ENCODE data around the gene AURKA. TPM values are rescaled to one million over a fixed set of nuclear protein-coding genes. Genes with fewer than 3 reads are reported as not detected.

The AURKA gene
- total and polyA plus RNA-seq, 2 of the 8 experiments (the other 6 are each of a cell fraction or from before 2014, with no cell fraction given), result 45.8 to 84.8 TPM

DNA sequence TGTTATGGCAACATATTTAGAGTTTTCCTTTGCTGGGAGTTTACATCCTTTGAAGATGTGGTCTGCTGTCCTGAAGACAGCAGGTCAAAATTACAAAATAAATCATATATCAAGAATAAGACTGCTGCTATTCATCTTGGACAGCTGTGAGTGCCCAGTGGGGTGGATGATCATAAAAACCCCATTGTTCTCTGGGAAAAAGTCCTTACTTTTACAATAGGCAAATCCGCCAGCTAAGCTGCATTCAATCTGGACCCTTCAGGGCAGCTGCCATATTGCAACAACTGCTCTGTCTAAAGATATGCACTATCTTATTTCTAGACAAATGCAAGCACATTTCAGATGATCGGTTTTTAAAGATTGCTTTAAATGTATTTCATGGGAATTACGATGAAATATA is 39.5 kb upstream of the AURKA start:
- WGBS, 2 experiments (ENCODE audit: extremely low coverage in 1 of 2, insufficient coverage in 1 of 2, insufficient read length in 1 of 2, insufficient replicate concordance in 2 of 2, low coverage in 1 of 2, low lambda C conversion rate in 2 of 2, missing lambda C conversion rate in 1 of 2), result 80% methylated on average over 3 of the region's 3 CpGs; no CpG with 5 or more reads in 1 of the 2 experiments
- H3K4ac ChIP-seq (replicated peaks; ENCODE audit: insufficient read length, low read depth, low read length), result no peak overlapping the region
- H4K91ac ChIP-seq (replicated peaks; ENCODE audit: insufficient read length, low read length), result no peak overlapping the region
- H2BK5ac ChIP-seq (ENCODE audit: low read depth, low read length), result no peak overlapping the region
- no peak overlapping the region for H3K56ac ChIP-seq (replicated peaks; ENCODE audit: insufficient read length, low read depth, low read length)
- ChIA-PET CTCF (ENCODE audit: partially characterized antibody) (interaction anchor here (0.9 kb wide), 1 partner anchor 146 kb away, joined by 4 read pairs; no protein-coding TSS in a partner anchor), POLR2A (ENCODE audit: partially characterized antibody) (no interaction called here)
- no peaks in the 10 kb centered on the region for H3K23me2 ChIP-seq (ENCODE audit: low read depth, low read length)
- no peak overlapping the region for H2BK15ac ChIP-seq (ENCODE audit: low read length)
- H3K27me3 ChIP-seq (replicated peaks in 1 of 4; ENCODE audit: control insufficient read depth in 3 of 4, extremely low read depth in 1 of 4, insufficient read depth in 3 of 4, low read length in 3 of 4), result no peaks in the 10 kb centered on the region
- no peaks in the 10 kb centered on the region for H3K79me1 ChIP-seq (ENCODE audit: low read depth, low read length)
- H3K14ac ChIP-seq (ENCODE audit: insufficient read length), result no peak overlapping the region
- H2BK12ac ChIP-seq (ENCODE audit: low read depth, low read length), result no peak overlapping the region
- no peak for DNase-seq (ENCODE audit: low read depth in 1 of 2, low spot score in 2 of 2)
- no peaks in the 10 kb centered on the region for H3K36me3 ChIP-seq (ENCODE audit: control insufficient read depth in 2 of 4, insufficient read depth in 4 of 4, low read length in 3 of 4)
- H3K4me3 ChIP-seq (ENCODE audit: extremely low read depth in 1 of 4, insufficient read depth in 2 of 4, low read depth in 3 of 4, low read length in 4 of 4), result no peak overlapping the region
- no peak overlapping the region for H3K9ac ChIP-seq (replicated peaks in 1 of 4; ENCODE audit: extremely low read depth in 1 of 4, low read depth in 3 of 4, low read length in 3 of 4)
- no peak overlapping the region for H2AFZ ChIP-seq (ENCODE audit: low read length)
- no peak overlapping the region for H3K23ac ChIP-seq (ENCODE audit: insufficient read length)
- H2BK20ac ChIP-seq (ENCODE audit: low read length), result no peak overlapping the region
- no peaks in the 10 kb centered on the region for H3K9me3 ChIP-seq (ENCODE audit: insufficient read depth in 2 of 2, low read depth in 1 of 2, low read length in 1 of 2)
- H3K79me2 ChIP-seq (ENCODE audit: control insufficient read depth in 1 of 2, insufficient read depth in 2 of 2, low read length in 2 of 2), result no peaks in the 10 kb centered on the region
- no peak overlapping the region for H3K18ac ChIP-seq (ENCODE audit: extremely low read depth, low read length)
- no peak for FAIRE-seq
- no peak overlapping the region for H2AK5ac ChIP-seq (ENCODE audit: low read depth, low read length)
- H3K4me1 ChIP-seq (replicated peaks in 1 of 4; ENCODE audit: control insufficient read depth in 3 of 4, insufficient read depth in 4 of 4, low read length in 3 of 4), result no peaks in the 10 kb centered on the region
- H4K20me1 ChIP-seq (replicated peaks in 1 of 2; ENCODE audit: control insufficient read depth in 1 of 2, insufficient read depth in 2 of 2, low read length in 2 of 2), result peaks cover 0 to 1% of the 10 kb centered on the region in 2 experiments
- H3K27ac ChIP-seq (ENCODE audit: low read depth, low read length), result no peak overlapping the region
- no peak overlapping the region for H4K5ac ChIP-seq (ENCODE audit: insufficient read length, low read depth, low read length)
- H4K8ac ChIP-seq (ENCODE audit: extremely low read depth, insufficient read depth, low read length), result no peak overlapping the region
- no peak overlapping the region for H3K4me2 ChIP-seq (ENCODE audit: insufficient read depth in 1 of 2, low read depth in 2 of 2, low read length in 2 of 2)
- no peak overlapping the region for H2BK120ac ChIP-seq (replicated peaks; ENCODE audit: low read depth, low read length)
- no peak for TF ChIP-seq CREB1 (IDR thresholded peaks at IDR 0.05)
- TF ChIP-seq NANOG (IDR thresholded peaks at IDR 0.05; ENCODE audit: insufficient read depth, low read depth, low read length, poor library complexity, severe bottlenecking), result no peak
- TF ChIP-seq GTF2F1 (IDR thresholded peaks at IDR 0.05; ENCODE audit: borderline replicate concordance, low read depth, low read length), result no peak
- TF ChIP-seq CBX5 (IDR thresholded peaks at IDR 0.05; ENCODE audit: low read depth, low read length), result no peak
- no peak for TF ChIP-seq RNF2 (IDR thresholded peaks at IDR 0.05; ENCODE audit: borderline replicate concordance, low read depth, low read length, missing control alignments, poor library complexity, severe bottlenecking)
- TF ChIP-seq TAF7 (optimal IDR thresholded peaks at IDR 0.05; ENCODE audit: borderline replicate concordance, low read depth, low read length), result no peak
- TF ChIP-seq HDAC2 (IDR thresholded peaks at IDR 0.05; ENCODE audit: borderline replicate concordance in 1 of 2, low read depth in 2 of 2, low read length in 2 of 2), result no peak
- no peak for TF ChIP-seq SAP30 (IDR thresholded peaks at IDR 0.05; ENCODE audit: insufficient read depth, insufficient replicate concordance, low read length)
- TF ChIP-seq E2F6 (IDR thresholded peaks at IDR 0.05), result no peak
- TF ChIP-seq, protein P1, sequence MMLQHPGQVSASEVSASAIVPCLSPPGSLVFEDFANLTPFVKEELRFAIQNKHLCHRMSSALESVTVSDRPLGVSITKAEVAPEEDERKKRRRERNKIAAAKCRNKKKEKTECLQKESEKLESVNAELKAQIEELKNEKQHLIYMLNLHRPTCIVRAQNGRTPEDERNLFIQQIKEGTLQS (IDR thresholded peaks at IDR 0.05; ENCODE audit: insufficient read depth, low read depth, low read length), result no peak
- TF ChIP-seq GABPA (IDR thresholded peaks at IDR 0.05; ENCODE audit: borderline replicate concordance, insufficient read depth, low read length), result no peak
- no peak for TF ChIP-seq MAFK (IDR thresholded peaks at IDR 0.05; ENCODE audit: low read depth, low read length)

Measured in H1 (cell line).